HepG2 (cell line): ENCODE measurements around the gene APOM. TPM values are rescaled to one million over a fixed set of nuclear protein-coding genes. Genes with fewer than 3 reads are reported as not detected.

Experiments used
- DRAP1 ChIP-seq: IDR thresholded peaks from 2 replicates; pipeline ENCODE4 v1.6.1; 2016; ENCODE audit warnings: missing genetic modification reagents, missing compliant biosample characterization
- ESRRA ChIP-seq: sonication (generic); formaldehyde crosslinking; IDR thresholded peaks from 2 replicates; pipeline ENCODE4 v1.5.1; 2020; ENCODE audit warnings: mild to moderate bottlenecking, low read depth, missing genetic modification reagents
- HMG20B ChIP-seq: conservative IDR thresholded peaks from 2 replicates; pipeline ENCODE4 v1.6.1; 2016; ENCODE audit warnings: missing genetic modification reagents, missing compliant biosample characterization
- MAF1 ChIP-seq: sonication (generic); formaldehyde crosslinking; IDR thresholded peaks from 2 replicates; pipeline ENCODE4 v1.5.0; 2020; ENCODE audit warnings: missing genetic modification reagents, borderline replicate concordance
- MAFK ChIP-seq, 2 experiments: IDR thresholded peaks in 1 of 2; conservative IDR thresholded peaks in 1 of 2; 2 replicates each; pipeline ENCODE4 v1.6.1; 2011; ENCODE audit warnings: improper control_type of control experiment in 2 of 2, low read length in 2 of 2
- MIXL1 ChIP-seq: IDR thresholded peaks from 2 replicates; pipeline ENCODE4 v1.6.1; 2016
- MZF1 ChIP-seq: sonication (generic); formaldehyde crosslinking; IDR thresholded peaks from 2 replicates; pipeline ENCODE4 v1.8.1; 2023; ENCODE audit warnings: mild to moderate bottlenecking, missing genetic modification reagents, borderline replicate concordance
- NFE2L1 ChIP-seq: sonication (generic); formaldehyde crosslinking; IDR thresholded peaks from 2 replicates; pipeline ENCODE4 v1.4.0; 2020; ENCODE audit warnings: missing genetic modification reagents, mild to moderate bottlenecking, borderline replicate concordance
- NKX3-1 ChIP-seq: sonication (generic); formaldehyde crosslinking; IDR thresholded peaks from 2 replicates; pipeline ENCODE4 v1.5.0; 2020; ENCODE audit warnings: missing genetic modification reagents
- NR0B2 ChIP-seq: sonication (generic); formaldehyde crosslinking; IDR thresholded peaks from 2 replicates; pipeline ENCODE4 v1.4.0; 2020; ENCODE audit warnings: mild to moderate bottlenecking, missing genetic modification reagents
- PITX1 ChIP-seq: sonication (generic); formaldehyde crosslinking; IDR thresholded peaks from 2 replicates; pipeline ENCODE4 v1.5.1; 2020; ENCODE audit warnings: mild to moderate bottlenecking, missing genetic modification reagents
- SMC3 ChIP-seq: IDR thresholded peaks from 2 replicates; pipeline ENCODE4 v1.6.1; 2011; ENCODE audit warnings: low read length, improper control_type of control experiment
- TAF1 ChIP-seq: sonication (generic); formaldehyde crosslinking; IDR thresholded peaks from 2 replicates; pipeline ENCODE4 v1.4.0; 2020; ENCODE audit warnings: missing genetic modification reagents
- TERF1 ChIP-seq: sonication (generic); formaldehyde crosslinking; IDR thresholded peaks from 2 replicates; pipeline ENCODE4 v1.8.0; 2022; ENCODE audit warnings: mild to moderate bottlenecking, missing genetic modification reagents, moderate library complexity
- TOE1 ChIP-seq: sonication (generic); formaldehyde crosslinking; IDR thresholded peaks from 2 replicates; pipeline ENCODE4 v1.4.0; 2020; ENCODE audit warnings: mild to moderate bottlenecking, missing genetic modification reagents
- YY1 ChIP-seq: IDR thresholded peaks from 2 replicates; pipeline ENCODE4 v1.6.1; 2011; ENCODE audit warnings: low read length, low read depth, moderate library complexity, mild to moderate bottlenecking; ENCODE audit not compliant: insufficient read depth, insufficient replicate concordance
- ZBTB25 ChIP-seq: IDR thresholded peaks from 2 replicates; pipeline ENCODE4 v1.6.1; 2018; ENCODE audit warnings: missing genetic modification reagents
- ZBTB26 ChIP-seq: IDR thresholded peaks from 2 replicates; pipeline ENCODE4 v1.6.1; 2016; ENCODE audit warnings: missing compliant biosample characterization, missing genetic modification reagents, borderline replicate concordance
- ZBTB7A ChIP-seq: sonication (generic); formaldehyde crosslinking; IDR thresholded peaks from 2 replicates; pipeline ENCODE4 v1.8.0; 2022; ENCODE audit warnings: mild to moderate bottlenecking, missing genetic modification reagents
- ZFP62 ChIP-seq: sonication (generic); formaldehyde crosslinking; IDR thresholded peaks from 2 replicates; pipeline ENCODE4 v1.4.0; 2020; ENCODE audit warnings: missing genetic modification reagents
- ZFYVE20 ChIP-seq: sonication (generic); formaldehyde crosslinking; IDR thresholded peaks from 2 replicates; pipeline ENCODE4 v1.8.0; 2023; ENCODE audit warnings: low read depth, mild to moderate bottlenecking, moderate library complexity, missing genetic modification reagents, borderline replicate concordance
- ZMAT5 ChIP-seq: sonication (generic); formaldehyde crosslinking; IDR thresholded peaks from 2 replicates; pipeline ENCODE4 v1.5.0; 2020; ENCODE audit warnings: mild to moderate bottlenecking, low read depth, missing genetic modification reagents, borderline replicate concordance
- ZNF431 ChIP-seq: sonication (generic); formaldehyde crosslinking; IDR thresholded peaks from 2 replicates; pipeline ENCODE4 v1.9.0; 2022; ENCODE audit warnings: missing genetic modification reagents, low read depth, mild to moderate bottlenecking, borderline replicate concordance
- ZNF546 ChIP-seq: sonication (generic); formaldehyde crosslinking; conservative IDR thresholded peaks from 2 replicates; pipeline ENCODE4 v1.8.1; 2023; ENCODE audit warnings: mild to moderate bottlenecking, missing genetic modification reagents
- ZNF580 ChIP-seq: IDR thresholded peaks from 2 replicates; pipeline ENCODE4 v1.6.1; 2016; ENCODE audit warnings: low read depth, borderline replicate concordance
- polyA plus RNA-seq, 8 experiments: library from polyadenylated mRNA; depleted of rRNA in 3 of 8; stranded (reverse) in 7 of 8; unstranded in 1 of 8; fragments of >200 nt; fragmentation: Illumina TruSeq in 4 of 8; extraction: Trizol in 4 of 8; gene quantifications; 2 replicates each; pipeline versions ENCODE4 v1.2.1 to v1.2.3, GENCODE V29; 2011 to 2016; ENCODE audit warnings: low read depth in 4 of 8, missing spikeins in 1 of 8, mixed read lengths in 1 of 8; ENCODE audit not compliant: insufficient read depth in 1 of 8
- total RNA-seq, 5 experiments: library from RNA; depleted of rRNA; stranded (reverse); fragments of >200 nt; fragmentation: Illumina TruSeq; extraction: Trizol; gene quantifications; 2 replicates each; pipeline ENCODE4 v1.2.3, GENCODE V29; 2016; ENCODE audit warnings: low read depth in 1 of 5

The APOM gene
- total and polyA plus RNA-seq, 2 of the 13 experiments (the other 11 are each of a cell fraction or from before 2014, with no cell fraction given), result 98.2 to 1,140 TPM

GRCh38 chr6:31620586-31621319 lies 34.9 kb upstream of the APOM start, which contains the start of gene PRRC2A (continued):
- TF ChIP-seq YY1 (peak; percentile 96), MAF1 (CRISPR knock-in tag) (peak; percentile 64; the same call in 1 of the 2 replicates), MIXL1 (0 out of 2 replicates have a peak, but pooled peaks have one; percentile 1), TAF1 (CRISPR knock-in tag) (peak; percentile 78), ZFYVE20 (CRISPR knock-in tag) (no peak), NKX3-1 (CRISPR knock-in tag) (no peak), ZBTB26 (CRISPR knock-in tag) (no peak), TERF1 (CRISPR knock-in tag) (no peak), NR0B2 (CRISPR knock-in tag) (no peak), PITX1 (CRISPR knock-in tag) (no peak), ZNF431 (CRISPR knock-in tag) (peak; percentile 59; the same call in 1 of the 2 replicates), ZNF546 (CRISPR knock-in tag) (no peak), HMG20B (CRISPR knock-in tag) (0 out of 2 replicates have a peak, but pooled peaks have one; percentile 48), TOE1 (CRISPR knock-in tag) (no peak), MAFK (conservative IDR thresholded peaks at IDR 0.05 in 1 of 2, IDR thresholded peaks at IDR 0.05 in 1 of 2; ENCODE audit: low read length in 2 of 2) (no peak), DRAP1 (CRISPR knock-in tag) (no peak), ESRRA (CRISPR knock-in tag) (peak; percentile 22; the same call in 1 of the 2 replicates), ZFP62 (no peak), SMC3 (no peak), ZBTB7A (no peak), NFE2L1 (CRISPR knock-in tag) (no peak), ZNF580 (CRISPR knock-in tag) (no peak; the same call in none of the 2 replicates), ZBTB25 (CRISPR knock-in tag) (peak; percentile 96), MZF1 (CRISPR knock-in tag) (no peak; the same call in 1 of the 2 replicates), ZMAT5 (no peak)
